ENCODE results near the gene EIF4G2. TPM values are rescaled to one million over a fixed set of nuclear protein-coding genes. Genes with fewer than 3 reads are reported as not detected.

The EIF4G2 gene
- total RNA-seq, 1 donor from 2014 or later = 571 TPM

DNA sequence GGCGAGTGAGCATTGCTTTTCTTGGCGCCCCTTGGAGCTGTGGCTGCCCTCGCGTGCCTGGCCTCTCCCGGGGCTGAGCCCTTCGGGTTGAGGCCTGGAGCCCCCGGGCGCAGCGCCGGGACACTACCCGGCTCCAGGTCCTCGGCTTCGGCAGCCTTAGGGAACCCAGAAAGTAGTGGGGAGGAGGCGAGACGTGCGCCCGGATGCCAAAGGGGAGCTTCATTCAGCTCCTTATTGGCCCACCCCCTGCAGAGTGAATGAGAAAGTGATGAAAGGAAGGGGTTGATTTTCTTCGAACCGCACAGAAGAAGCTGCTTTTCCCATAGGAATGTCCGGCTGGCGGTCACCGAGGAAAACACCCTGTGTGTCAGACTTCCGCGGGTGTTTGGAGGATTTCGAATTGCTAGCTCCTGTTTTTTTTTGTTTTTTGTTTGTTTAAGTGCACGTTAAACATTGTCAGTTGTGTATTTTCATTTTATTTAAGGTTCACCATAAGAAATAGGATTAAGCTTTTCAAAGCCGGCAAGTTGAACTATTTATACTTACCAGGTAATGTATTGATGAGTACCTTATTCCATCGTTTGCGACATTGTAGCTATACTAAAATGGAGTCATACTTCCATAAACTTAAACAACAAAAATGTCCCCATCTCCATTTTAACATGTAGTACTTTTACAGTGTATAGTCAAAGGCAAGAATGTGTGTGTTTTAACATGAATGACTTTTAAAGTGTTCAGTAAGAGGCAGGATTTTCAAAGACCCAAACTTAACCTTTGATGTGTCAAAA, 841 bp upstream of the EIF4G2 start:
- peaks cover 23 to 26% (median 25%) of the 10 kb centered on the region in 3 donors for H3K36me3 ChIP-seq (ENCODE audit: control insufficient read depth in 3 of 3, insufficient read depth in 3 of 3, low read length in 3 of 3)
- peak overlapping the region; percentile 84 to 99 (median 97) for H3K9ac ChIP-seq (ENCODE audit: low read depth in 1 of 3, low read length in 3 of 3)
- no peaks in the 10 kb centered on the region for H3K27me3 ChIP-seq (ENCODE audit: control insufficient read depth in 3 of 3, insufficient read depth in 3 of 3, low read length in 3 of 3)
- peak overlapping the region; percentile 99 for H3K27ac ChIP-seq (ENCODE audit: low read depth, low read length)
- peaks cover 20 to 32% (median 31%) of the 10 kb centered on the region in 3 donors for H3K4me1 ChIP-seq (ENCODE audit: control insufficient read depth in 3 of 3, insufficient read depth in 3 of 3, low read length in 3 of 3)
- no peaks in the 10 kb centered on the region for H3K9me3 ChIP-seq (ENCODE audit: control insufficient read depth in 3 of 3, low read length in 3 of 3)
- peak overlapping the region; percentile 95 to 99 (median 99) for H3K4me3 ChIP-seq (ENCODE audit: low read length in 3 of 3)

DNA sequence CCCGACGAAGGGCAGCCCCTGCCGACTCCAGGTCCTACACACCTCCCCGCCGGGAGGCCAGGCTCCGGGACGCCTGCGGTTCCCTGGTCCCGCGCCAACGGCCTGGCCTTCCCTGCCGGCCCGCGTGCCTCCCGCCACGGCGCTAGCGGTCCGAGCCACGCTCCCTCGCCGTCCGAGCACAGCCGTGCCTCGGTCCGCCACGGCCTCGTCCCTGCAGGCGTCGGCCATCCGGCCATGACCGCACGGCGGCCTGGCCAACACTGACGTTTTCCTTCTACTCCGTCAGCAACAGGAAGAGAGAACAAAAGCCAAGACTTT, 532 bp downstream of the EIF4G2 start:
- Histone ChIP-seq H3K36me3 (ENCODE audit: control insufficient read depth in 3 of 3, insufficient read depth in 3 of 3, low read length in 3 of 3) (peaks cover 36 to 40% (median 39%) of the 10 kb centered on the region in 3 donors), H3K4me3 (ENCODE audit: low read length in 3 of 3) (peak overlapping the region; percentile 86 to 99 (median 97)), H3K27ac (ENCODE audit: low read depth, low read length) (peak overlapping the region; percentile 99), H3K9ac (ENCODE audit: low read depth in 1 of 3, low read length in 3 of 3) (peak overlapping the region; percentile 91 to 100 (median 99)), H3K27me3 (ENCODE audit: control insufficient read depth in 3 of 3, insufficient read depth in 3 of 3, low read length in 3 of 3) (no peaks in the 10 kb centered on the region), H3K9me3 (ENCODE audit: control insufficient read depth in 3 of 3, low read length in 3 of 3) (no peaks in the 10 kb centered on the region), H3K4me1 (ENCODE audit: control insufficient read depth in 3 of 3, insufficient read depth in 3 of 3, low read length in 3 of 3) (peaks cover 20 to 33% (median 32%) of the 10 kb centered on the region in 3 donors)

DNA sequence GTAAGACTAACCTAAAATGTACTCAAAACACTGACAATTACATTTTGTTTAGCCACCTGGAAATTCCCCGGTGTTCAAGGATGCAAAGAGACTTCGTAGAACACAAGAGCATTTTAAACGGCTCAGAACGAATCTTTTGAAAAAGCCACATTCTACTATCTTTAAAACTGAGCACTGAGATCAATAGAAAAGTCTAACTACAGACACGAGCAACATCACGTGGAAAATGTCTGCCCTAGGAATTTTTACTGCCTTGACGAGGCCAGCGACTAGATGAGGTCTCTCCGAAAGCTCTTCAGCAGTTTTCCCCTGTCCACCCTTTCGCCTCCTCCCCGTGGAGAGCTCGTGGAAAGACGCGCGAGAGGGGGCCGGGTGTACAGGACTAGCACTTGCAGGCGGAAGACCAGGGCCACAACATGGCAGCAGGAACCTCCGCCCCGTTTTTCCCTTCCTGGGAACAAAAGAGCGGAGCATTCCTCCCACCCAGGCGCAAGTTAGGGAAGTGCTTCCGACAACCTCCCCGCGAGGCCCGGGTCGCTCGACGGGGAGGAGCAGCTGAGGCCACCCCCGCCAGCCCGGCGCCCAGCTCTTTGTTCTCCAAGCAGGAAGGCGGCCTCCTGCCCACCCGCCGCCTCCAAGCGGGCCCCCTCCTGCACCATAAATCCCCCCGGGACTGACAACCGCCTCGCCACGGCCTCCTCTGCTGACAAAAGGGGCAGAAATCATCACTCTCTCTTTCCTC, 1.1 kb downstream of the EIF4G2 start:
- H3K9me3 ChIP-seq (ENCODE audit: control insufficient read depth in 3 of 3, low read length in 3 of 3) = no peaks in the 10 kb centered on the region
- H3K36me3 ChIP-seq (ENCODE audit: control insufficient read depth in 3 of 3, insufficient read depth in 3 of 3, low read length in 3 of 3) = peaks cover 42 to 45% (median 44%) of the 10 kb centered on the region in 3 donors
- H3K4me1 ChIP-seq (ENCODE audit: control insufficient read depth in 3 of 3, insufficient read depth in 3 of 3, low read length in 3 of 3) = peaks cover 20 to 33% (median 32%) of the 10 kb centered on the region in 3 donors
- H3K27me3 ChIP-seq (ENCODE audit: control insufficient read depth in 3 of 3, insufficient read depth in 3 of 3, low read length in 3 of 3) = no peaks in the 10 kb centered on the region
- H3K27ac ChIP-seq (ENCODE audit: low read depth, low read length) = peak overlapping the region; percentile 99
- peak overlapping the region; percentile 91 to 100 (median 99) for H3K9ac ChIP-seq (ENCODE audit: low read depth in 1 of 3, low read length in 3 of 3)
- peak overlapping the region; percentile 86 to 99 (median 97) for H3K4me3 ChIP-seq (ENCODE audit: low read length in 3 of 3)

DNA sequence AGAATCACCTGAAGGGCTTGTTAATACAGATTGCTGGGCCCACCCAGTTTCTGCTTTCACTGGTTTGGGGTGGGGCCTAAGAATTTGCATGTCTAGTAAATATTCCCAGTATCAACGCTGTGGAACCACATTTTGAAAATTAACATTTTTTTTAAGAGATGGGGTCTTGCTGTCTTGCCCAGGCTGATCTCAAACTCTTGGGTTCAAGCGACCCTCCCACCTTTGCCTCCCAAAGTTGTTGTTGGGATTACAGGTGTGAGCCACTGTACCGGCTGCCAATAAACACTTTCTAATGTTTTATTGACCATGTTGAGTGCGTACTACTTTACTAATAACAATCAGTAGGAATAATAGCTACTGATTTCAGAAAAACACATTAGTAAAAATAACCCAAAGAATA, 2.5 kb downstream of the EIF4G2 start:
- H3K27me3 ChIP-seq (ENCODE audit: control insufficient read depth in 3 of 3, insufficient read depth in 3 of 3, low read length in 3 of 3) = no peaks in the 10 kb centered on the region
- H3K27ac ChIP-seq (ENCODE audit: low read depth, low read length) = no peak overlapping the region
- no peak overlapping the region for H3K4me3 ChIP-seq (ENCODE audit: low read length in 3 of 3)
- H3K9me3 ChIP-seq (ENCODE audit: control insufficient read depth in 3 of 3, low read length in 3 of 3) = no peaks in the 10 kb centered on the region
- H3K36me3 ChIP-seq (ENCODE audit: control insufficient read depth in 3 of 3, insufficient read depth in 3 of 3, low read length in 3 of 3) = peaks cover 56 to 59% (median 59%) of the 10 kb centered on the region in 3 donors
- H3K4me1 ChIP-seq (ENCODE audit: control insufficient read depth in 3 of 3, insufficient read depth in 3 of 3, low read length in 3 of 3) = peaks cover 20 to 33% (median 32%) of the 10 kb centered on the region in 3 donors
- peak overlapping the region in 1 of 3 donors; percentile 100 for H3K9ac ChIP-seq (ENCODE audit: low read depth in 1 of 3, low read length in 3 of 3)

DNA sequence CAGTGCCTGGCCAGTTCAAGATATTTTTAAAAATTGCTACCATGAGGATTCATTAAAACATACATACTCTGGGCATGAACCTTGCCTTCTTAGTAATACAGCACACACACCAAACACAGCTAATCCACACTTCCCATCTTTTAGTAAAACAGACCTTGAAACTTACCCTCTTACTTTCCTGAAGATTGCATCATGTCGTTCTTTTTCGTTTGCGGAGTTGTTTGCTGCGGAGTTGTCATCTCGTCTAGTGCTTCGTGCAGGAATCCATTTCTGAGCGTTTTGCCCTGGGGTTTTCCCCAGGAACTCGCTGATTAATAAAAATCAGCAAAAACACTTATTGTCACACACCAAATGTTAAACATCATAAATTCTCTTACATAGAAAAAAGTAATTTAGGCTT, 3.0 kb downstream of the EIF4G2 start:
- peaks cover 61 to 63% (median 63%) of the 10 kb centered on the region in 3 donors for H3K36me3 ChIP-seq (ENCODE audit: control insufficient read depth in 3 of 3, insufficient read depth in 3 of 3, low read length in 3 of 3)

DNA sequence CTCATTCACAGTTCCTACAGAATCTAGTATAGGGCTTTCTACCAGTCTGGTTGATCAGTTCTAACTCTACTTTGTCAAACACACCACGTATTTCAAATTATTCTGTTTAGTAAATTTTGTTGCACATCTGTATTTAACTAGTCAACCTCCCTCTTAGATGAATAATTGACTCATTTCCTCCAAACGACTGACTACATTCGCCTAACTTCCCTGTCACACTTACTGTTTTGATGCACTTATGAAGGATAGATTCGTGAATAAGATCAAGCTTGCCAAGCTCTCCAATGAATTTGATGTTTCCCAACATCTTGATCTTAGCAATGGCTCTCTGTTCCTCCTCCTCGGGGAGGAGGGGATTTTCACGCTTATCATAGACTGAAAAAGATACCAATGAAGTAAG, 5.0 kb downstream of the EIF4G2 start:
- peaks cover 20 to 27% (median 23%) of the 10 kb centered on the region in 3 donors for H3K4me1 ChIP-seq (ENCODE audit: control insufficient read depth in 3 of 3, insufficient read depth in 3 of 3, low read length in 3 of 3)
- peaks cover 82 to 84% (median 84%) of the 10 kb centered on the region in 3 donors for H3K36me3 ChIP-seq (ENCODE audit: control insufficient read depth in 3 of 3, insufficient read depth in 3 of 3, low read length in 3 of 3)
- no peak overlapping the region for H3K4me3 ChIP-seq (ENCODE audit: low read length in 3 of 3)
- no peak overlapping the region for H3K27ac ChIP-seq (ENCODE audit: low read depth, low read length)
- no peak overlapping the region for H3K9ac ChIP-seq (ENCODE audit: low read depth in 1 of 3, low read length in 3 of 3)
- no peaks in the 10 kb centered on the region for H3K27me3 ChIP-seq (ENCODE audit: control insufficient read depth in 3 of 3, insufficient read depth in 3 of 3, low read length in 3 of 3)
- H3K9me3 ChIP-seq (ENCODE audit: control insufficient read depth in 3 of 3, low read length in 3 of 3) = no peaks in the 10 kb centered on the region

More for the DNA sequence above, 3.0 kb downstream of the EIF4G2 start:
- Histone ChIP-seq H3K4me1 (ENCODE audit: control insufficient read depth in 3 of 3, insufficient read depth in 3 of 3, low read length in 3 of 3) (peaks cover 20 to 33% (median 32%) of the 10 kb centered on the region in 3 donors), H3K4me3 (ENCODE audit: low read length in 3 of 3) (no peak overlapping the region), H3K9me3 (ENCODE audit: control insufficient read depth in 3 of 3, low read length in 3 of 3) (no peaks in the 10 kb centered on the region), H3K27me3 (ENCODE audit: control insufficient read depth in 3 of 3, insufficient read depth in 3 of 3, low read length in 3 of 3) (no peaks in the 10 kb centered on the region), H3K27ac (ENCODE audit: low read depth, low read length) (no peak overlapping the region), H3K9ac (ENCODE audit: low read depth in 1 of 3, low read length in 3 of 3) (no peak overlapping the region)

DNA sequence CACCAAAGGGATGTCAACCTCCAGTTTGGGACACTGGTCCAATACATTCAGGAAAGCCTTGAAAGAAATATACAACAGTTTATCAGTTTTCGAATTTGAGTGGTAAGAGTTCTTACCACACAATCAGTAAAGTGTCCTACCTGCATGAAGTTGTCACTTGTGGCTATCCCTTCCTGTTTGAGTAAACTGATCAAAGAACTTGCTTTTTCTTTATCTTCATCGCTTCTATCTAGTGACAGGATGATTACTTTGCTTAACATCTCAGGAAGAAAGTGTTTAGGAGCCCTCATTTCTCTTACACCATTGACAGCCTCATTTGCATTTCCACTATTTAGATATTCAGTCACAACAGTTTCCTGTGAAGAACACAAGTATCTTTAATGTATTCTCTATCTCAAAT, 8.4 kb downstream of the EIF4G2 start:
- Histone ChIP-seq H3K36me3 (ENCODE audit: control insufficient read depth in 3 of 3, insufficient read depth in 3 of 3, low read length in 3 of 3) (peaks cover 87 to 97% (median 94%) of the 10 kb centered on the region in 3 donors), H3K4me1 (ENCODE audit: control insufficient read depth in 3 of 3, insufficient read depth in 3 of 3, low read length in 3 of 3) (peaks cover 3 to 8% (median 4%) of the 10 kb centered on the region in 3 donors), H3K27ac (ENCODE audit: low read depth, low read length) (no peak overlapping the region), H3K9me3 (ENCODE audit: control insufficient read depth in 3 of 3, low read length in 3 of 3) (no peaks in the 10 kb centered on the region), H3K4me3 (ENCODE audit: low read length in 3 of 3) (no peak overlapping the region), H3K27me3 (ENCODE audit: control insufficient read depth in 3 of 3, insufficient read depth in 3 of 3, low read length in 3 of 3) (no peaks in the 10 kb centered on the region), H3K9ac (ENCODE audit: low read depth in 1 of 3, low read length in 3 of 3) (no peak overlapping the region)

DNA sequence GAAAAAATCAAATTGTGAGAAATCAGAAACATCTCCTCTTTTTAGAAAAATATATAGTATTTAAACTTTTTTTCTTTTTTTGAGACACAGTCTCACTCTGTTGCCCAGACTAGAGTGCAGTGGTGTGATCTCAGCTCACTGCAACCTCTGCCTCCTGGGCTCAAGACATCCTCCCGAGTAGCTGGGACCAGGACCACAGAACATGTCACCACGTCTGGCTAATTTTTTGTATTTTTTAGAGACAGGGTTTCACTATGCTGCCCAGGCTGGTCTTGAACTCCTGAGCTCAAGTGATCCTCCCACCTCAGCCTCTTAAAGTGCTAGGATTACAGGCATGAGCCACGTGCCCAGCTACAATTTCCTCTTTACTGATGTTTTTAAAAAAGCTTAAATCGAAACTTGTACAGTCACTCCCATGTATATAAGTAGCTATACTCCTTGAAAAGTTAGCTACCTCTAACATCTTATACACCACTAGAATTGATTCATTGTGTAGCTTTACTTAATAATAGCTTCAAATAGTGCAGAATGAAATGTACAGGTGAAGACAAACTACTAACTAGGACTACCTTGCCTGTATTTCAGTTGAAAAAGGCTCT, 10.3 kb downstream of the EIF4G2 start:
- no peak overlapping the region for H3K9ac ChIP-seq (ENCODE audit: low read depth in 1 of 3, low read length in 3 of 3)
- H3K27me3 ChIP-seq (ENCODE audit: control insufficient read depth in 3 of 3, insufficient read depth in 3 of 3, low read length in 3 of 3) = no peaks in the 10 kb centered on the region
- no peak overlapping the region for H3K27ac ChIP-seq (ENCODE audit: low read depth, low read length)
- H3K9me3 ChIP-seq (ENCODE audit: control insufficient read depth in 3 of 3, low read length in 3 of 3) = no peaks in the 10 kb centered on the region
- no peaks in the 10 kb centered on the region for H3K4me1 ChIP-seq (ENCODE audit: control insufficient read depth in 3 of 3, insufficient read depth in 3 of 3, low read length in 3 of 3)
- no peak overlapping the region for H3K4me3 ChIP-seq (ENCODE audit: low read length in 3 of 3)
- H3K36me3 ChIP-seq (ENCODE audit: control insufficient read depth in 3 of 3, insufficient read depth in 3 of 3, low read length in 3 of 3) = peaks cover 68 to 79% (median 75%) of the 10 kb centered on the region in 3 donors

DNA sequence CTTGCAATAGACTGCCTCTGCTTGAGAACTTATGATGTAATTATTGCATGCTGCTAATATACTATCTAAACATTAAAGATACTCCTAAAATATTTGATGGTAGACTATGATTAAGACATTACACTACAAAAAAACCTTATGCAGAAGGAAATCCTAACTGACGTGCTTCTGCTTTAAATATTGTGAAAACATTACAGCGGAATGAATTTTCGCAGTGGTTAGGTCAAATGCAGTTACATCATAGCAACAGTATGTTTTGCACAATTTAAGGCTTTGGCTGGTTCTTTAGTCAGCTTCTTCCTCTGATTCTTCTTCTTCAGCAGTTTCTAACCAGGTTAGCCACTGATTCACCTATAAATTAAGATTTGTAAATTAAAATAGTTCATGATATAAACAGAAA, 11.2 kb downstream of the EIF4G2 start:
- no peak overlapping the region for H3K4me3 ChIP-seq (ENCODE audit: low read length in 3 of 3)
- H3K9ac ChIP-seq (ENCODE audit: low read depth in 1 of 3, low read length in 3 of 3) = no peak overlapping the region
- H3K9me3 ChIP-seq (ENCODE audit: control insufficient read depth in 3 of 3, low read length in 3 of 3) = no peaks in the 10 kb centered on the region
- H3K27ac ChIP-seq (ENCODE audit: low read depth, low read length) = no peak overlapping the region
- H3K27me3 ChIP-seq (ENCODE audit: control insufficient read depth in 3 of 3, insufficient read depth in 3 of 3, low read length in 3 of 3) = no peaks in the 10 kb centered on the region
- H3K36me3 ChIP-seq (ENCODE audit: control insufficient read depth in 3 of 3, insufficient read depth in 3 of 3, low read length in 3 of 3) = peaks cover 60 to 70% (median 66%) of the 10 kb centered on the region in 3 donors
- H3K4me1 ChIP-seq (ENCODE audit: control insufficient read depth in 3 of 3, insufficient read depth in 3 of 3, low read length in 3 of 3) = peaks cover 2 to 6% (median 4%) of the 10 kb centered on the region in 3 donors
